ENCODE measurements around the gene NDFIP2. TPM values are rescaled to one million over a fixed set of nuclear protein-coding genes. Genes with fewer than 3 reads are reported as not detected.

The NDFIP2 gene
- total RNA-seq, 1 experiment from 2014 or later: 29.6 TPM

DNA sequence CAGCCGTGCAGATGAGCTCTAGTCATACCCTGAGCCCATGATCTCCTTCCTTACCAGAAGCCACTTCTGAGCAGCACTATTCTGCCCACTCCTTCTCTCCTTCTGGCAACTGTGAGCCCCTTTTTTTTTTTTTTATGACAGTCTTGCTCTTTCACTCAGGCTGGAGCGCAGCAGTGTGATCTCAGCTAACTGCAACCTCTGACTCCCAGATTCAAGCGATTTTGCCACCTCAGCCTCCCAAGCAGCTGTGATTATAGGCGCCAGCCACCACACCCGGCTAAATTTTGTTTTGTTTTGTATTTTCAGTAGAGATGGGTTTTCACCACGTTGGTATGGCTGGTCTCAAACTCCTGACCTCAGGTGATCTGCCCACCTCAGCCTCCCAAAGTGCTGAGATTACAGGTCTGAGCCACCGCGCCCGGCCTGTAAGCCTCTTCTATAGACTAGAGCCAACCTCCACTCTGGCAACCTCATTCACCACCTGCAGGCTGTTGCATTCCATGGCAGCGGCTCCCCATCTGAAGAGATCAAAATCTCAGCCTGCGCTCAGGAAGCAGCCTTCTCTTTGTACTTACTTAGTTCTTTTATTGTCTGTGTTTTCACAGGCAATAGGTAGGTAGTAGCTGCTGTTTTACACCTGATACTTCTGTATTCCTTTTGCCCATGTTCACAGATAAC is 34.8 kb upstream of the NDFIP2 start:
- POLR2A ChIA-PET: no interaction called here
- no TSS peak for BruUV-seq (replicated peaks)
- ATAC-seq (no peak), DNase-seq (ENCODE audit: low read depth, low spot score) (no peak)
- no peak overlapping the region for H3K27ac ChIP-seq (ENCODE audit: low read length)
- CTCF ChIA-PET: interaction anchor here (0.6 kb wide), 1 partner anchor 46 kb away, joined by 4 read pairs; no protein-coding TSS in a partner anchor
- no peaks in the 10 kb centered on the region for H3K27me3 ChIP-seq (ENCODE audit: control insufficient read depth, insufficient read depth, low read length)
- no peak for TF ChIP-seq SIN3A (IDR thresholded peaks at IDR 0.05; ENCODE audit: borderline replicate concordance, insufficient read depth, low read depth, low read length)
- TF ChIP-seq, protein P1, sequence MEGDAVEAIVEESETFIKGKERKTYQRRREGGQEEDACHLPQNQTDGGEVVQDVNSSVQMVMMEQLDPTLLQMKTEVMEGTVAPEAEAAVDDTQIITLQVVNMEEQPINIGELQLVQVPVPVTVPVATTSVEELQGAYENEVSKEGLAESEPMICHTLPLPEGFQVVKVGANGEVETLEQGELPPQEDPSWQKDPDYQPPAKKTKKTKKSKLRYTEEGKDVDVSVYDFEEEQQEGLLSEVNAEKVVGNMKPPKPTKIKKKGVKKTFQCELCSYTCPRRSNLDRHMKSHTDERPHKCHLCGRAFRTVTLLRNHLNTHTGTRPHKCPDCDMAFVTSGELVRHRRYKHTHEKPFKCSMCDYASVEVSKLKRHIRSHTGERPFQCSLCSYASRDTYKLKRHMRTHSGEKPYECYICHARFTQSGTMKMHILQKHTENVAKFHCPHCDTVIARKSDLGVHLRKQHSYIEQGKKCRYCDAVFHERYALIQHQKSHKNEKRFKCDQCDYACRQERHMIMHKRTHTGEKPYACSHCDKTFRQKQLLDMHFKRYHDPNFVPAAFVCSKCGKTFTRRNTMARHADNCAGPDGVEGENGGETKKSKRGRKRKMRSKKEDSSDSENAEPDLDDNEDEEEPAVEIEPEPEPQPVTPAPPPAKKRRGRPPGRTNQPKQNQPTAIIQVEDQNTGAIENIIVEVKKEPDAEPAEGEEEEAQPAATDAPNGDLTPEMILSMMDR (IDR thresholded peaks at IDR 0.05): no peak
- TF ChIP-seq TCF7L2 (IDR thresholded peaks at IDR 0.05; ENCODE audit: low read depth, low read length): no peak
- TF ChIP-seq POLR2AphosphoS5 (IDR thresholded peaks at IDR 0.05; ENCODE audit: low read depth, low read length): no peak
- TF ChIP-seq, protein P2, sequence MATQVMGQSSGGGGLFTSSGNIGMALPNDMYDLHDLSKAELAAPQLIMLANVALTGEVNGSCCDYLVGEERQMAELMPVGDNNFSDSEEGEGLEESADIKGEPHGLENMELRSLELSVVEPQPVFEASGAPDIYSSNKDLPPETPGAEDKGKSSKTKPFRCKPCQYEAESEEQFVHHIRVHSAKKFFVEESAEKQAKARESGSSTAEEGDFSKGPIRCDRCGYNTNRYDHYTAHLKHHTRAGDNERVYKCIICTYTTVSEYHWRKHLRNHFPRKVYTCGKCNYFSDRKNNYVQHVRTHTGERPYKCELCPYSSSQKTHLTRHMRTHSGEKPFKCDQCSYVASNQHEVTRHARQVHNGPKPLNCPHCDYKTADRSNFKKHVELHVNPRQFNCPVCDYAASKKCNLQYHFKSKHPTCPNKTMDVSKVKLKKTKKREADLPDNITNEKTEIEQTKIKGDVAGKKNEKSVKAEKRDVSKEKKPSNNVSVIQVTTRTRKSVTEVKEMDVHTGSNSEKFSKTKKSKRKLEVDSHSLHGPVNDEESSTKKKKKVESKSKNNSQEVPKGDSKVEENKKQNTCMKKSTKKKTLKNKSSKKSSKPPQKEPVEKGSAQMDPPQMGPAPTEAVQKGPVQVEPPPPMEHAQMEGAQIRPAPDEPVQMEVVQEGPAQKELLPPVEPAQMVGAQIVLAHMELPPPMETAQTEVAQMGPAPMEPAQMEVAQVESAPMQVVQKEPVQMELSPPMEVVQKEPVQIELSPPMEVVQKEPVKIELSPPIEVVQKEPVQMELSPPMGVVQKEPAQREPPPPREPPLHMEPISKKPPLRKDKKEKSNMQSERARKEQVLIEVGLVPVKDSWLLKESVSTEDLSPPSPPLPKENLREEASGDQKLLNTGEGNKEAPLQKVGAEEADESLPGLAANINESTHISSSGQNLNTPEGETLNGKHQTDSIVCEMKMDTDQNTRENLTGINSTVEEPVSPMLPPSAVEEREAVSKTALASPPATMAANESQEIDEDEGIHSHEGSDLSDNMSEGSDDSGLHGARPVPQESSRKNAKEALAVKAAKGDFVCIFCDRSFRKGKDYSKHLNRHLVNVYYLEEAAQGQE (IDR thresholded peaks at IDR 0.05; ENCODE audit: insufficient read depth in 1 of 2, low read depth in 2 of 2, low read length in 1 of 2): no peak
- H3K4me3 ChIP-seq (ENCODE audit: low read depth in 2 of 2, low read length in 2 of 2): no peak overlapping the region
- H3K4me1 ChIP-seq (ENCODE audit: control insufficient read depth, insufficient read depth, low read length): no peaks in the 10 kb centered on the region
- H3K36me3 ChIP-seq (ENCODE audit: control insufficient read depth, insufficient read depth, low read length): no peaks in the 10 kb centered on the region
- in situ Hi-C loops (cut with HindIII; ENCODE audit: low pct_unique_long_range_greater_than_20kb, low sequenced_read_pairs) (no loop called here), intact Hi-C loops (cut with micrococcal nuclease; ENCODE audit: unreplicated experiment) (no loop called here)
- H3K9me3 ChIP-seq (ENCODE audit: control insufficient read depth, insufficient read depth, low read depth, low read length): no peaks in the 10 kb centered on the region

DNA sequence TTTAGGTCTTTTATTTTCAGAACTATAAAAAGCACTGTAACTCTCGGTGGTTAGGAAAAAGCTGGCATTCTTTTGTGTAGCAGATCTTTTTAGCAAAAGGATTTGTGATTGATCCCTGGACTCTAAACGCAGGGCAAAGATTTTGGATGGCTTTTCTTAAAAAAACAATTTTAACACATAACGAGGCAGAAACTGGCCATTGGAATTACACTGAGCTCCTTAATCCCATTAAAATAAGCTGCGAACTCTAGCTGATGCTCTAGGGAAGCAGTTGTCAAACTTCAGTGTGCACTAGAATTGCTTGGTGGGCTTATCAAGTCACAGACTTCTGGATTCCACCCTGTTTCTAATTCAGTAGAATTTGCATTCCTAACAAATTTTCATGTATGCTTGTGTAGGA is 33.8 kb upstream of the NDFIP2 start:
- no peak overlapping the region for H3K4me3 ChIP-seq (ENCODE audit: low read depth in 2 of 2, low read length in 2 of 2)
- H3K27ac ChIP-seq (ENCODE audit: low read length): no peak overlapping the region
- no peaks in the 10 kb centered on the region for H3K4me1 ChIP-seq (ENCODE audit: control insufficient read depth, insufficient read depth, low read length)
- in situ Hi-C loops (cut with HindIII; ENCODE audit: low pct_unique_long_range_greater_than_20kb, low sequenced_read_pairs): no loop called here
- no peaks in the 10 kb centered on the region for H3K9me3 ChIP-seq (ENCODE audit: control insufficient read depth, insufficient read depth, low read depth, low read length)
- POLR2A ChIA-PET: no interaction called here
- no peaks in the 10 kb centered on the region; the same call in 1 of the 2 replicates for H3K27me3 ChIP-seq (ENCODE audit: control insufficient read depth, insufficient read depth, low read length)
- no peak for ATAC-seq
- BruUV-seq (replicated peaks): no TSS peak
- CTCF ChIA-PET: no interaction called here
- H3K36me3 ChIP-seq (ENCODE audit: control insufficient read depth, insufficient read depth, low read length): no peaks in the 10 kb centered on the region
- DNase-seq (ENCODE audit: low read depth, low spot score): no peak
- TF ChIP-seq, protein P2 (IDR thresholded peaks at IDR 0.05; ENCODE audit: insufficient read depth in 1 of 2, low read depth in 2 of 2, low read length in 1 of 2): no peak
- TF ChIP-seq POLR2AphosphoS5 (IDR thresholded peaks at IDR 0.05; ENCODE audit: low read depth, low read length) (no peak), SIN3A (IDR thresholded peaks at IDR 0.05; ENCODE audit: borderline replicate concordance, insufficient read depth, low read depth, low read length) (no peak), TCF7L2 (IDR thresholded peaks at IDR 0.05; ENCODE audit: low read depth, low read length) (no peak)
- TF ChIP-seq, protein P1 (IDR thresholded peaks at IDR 0.05): no peak
- intact Hi-C loops (cut with micrococcal nuclease; ENCODE audit: unreplicated experiment): no loop called here

Measured in Panc1 (cell line).